Endothelial cell (in vitro differentiated cells): ENCODE data around the gene JMY. TPM values are rescaled to one million over a fixed set of nuclear protein-coding genes. Genes with fewer than 3 reads are reported as not detected.

Experiments used
- DNase-seq: peaks from one replicate; pipeline ENCODE4 v3.0.0; 2021; ENCODE audit warnings: low spot score
- H3K27ac Mint-ChIP-seq: one replicate; pipeline ENCODE4 v1.8.0; 2021; ENCODE audit warnings: mixed read lengths, inconsistent platforms; ENCODE audit not compliant: unreplicated experiment
- H3K27me3 Mint-ChIP-seq: one replicate; pipeline ENCODE4 v1.8.0; 2021; ENCODE audit warnings: mild to moderate bottlenecking, moderate library complexity, mixed read lengths, inconsistent platforms; ENCODE audit not compliant: unreplicated experiment
- H3K36me3 Mint-ChIP-seq: one replicate; pipeline ENCODE4 v1.8.0; 2021; ENCODE audit warnings: mild to moderate bottlenecking, low read depth, mixed read lengths, inconsistent platforms; ENCODE audit not compliant: unreplicated experiment
- H3K4me1 Mint-ChIP-seq: one replicate; pipeline ENCODE4 v1.8.0; 2021; ENCODE audit warnings: mild to moderate bottlenecking, mixed read lengths, inconsistent platforms; ENCODE audit not compliant: unreplicated experiment
- H3K4me3 Mint-ChIP-seq: one replicate; pipeline ENCODE4 v1.8.0; 2021; ENCODE audit warnings: mild to moderate bottlenecking, mixed read lengths, inconsistent platforms; ENCODE audit not compliant: unreplicated experiment
- H3K9me3 Mint-ChIP-seq: one replicate; pipeline ENCODE4 v1.8.0; 2021; ENCODE audit warnings: mixed read lengths, inconsistent platforms; ENCODE audit not compliant: unreplicated experiment
- total RNA-seq: library from RNA; stranded (reverse); fragmentation: NEBNext Ultra II Directional; extraction: Animal tissue kit (Norgen Biotek cat#: 25700); gene quantifications from one replicate; pipeline ENCODE4 v1.2.1, GENCODE V29; 2021; ENCODE audit not compliant: unreplicated experiment
- TF ChIP-seq, protein P1 (sequence below): fragments of 200-600 bp; sonication (generic); IDR thresholded peaks from one replicate; pipeline ENCODE4 v1.5.0; 2021; ENCODE audit warnings: antibody characterized with exemption; ENCODE audit not compliant: unreplicated experiment

The JMY gene
- total RNA-seq, 1 donor from 2014 or later, result 7.7 TPM

DNA sequence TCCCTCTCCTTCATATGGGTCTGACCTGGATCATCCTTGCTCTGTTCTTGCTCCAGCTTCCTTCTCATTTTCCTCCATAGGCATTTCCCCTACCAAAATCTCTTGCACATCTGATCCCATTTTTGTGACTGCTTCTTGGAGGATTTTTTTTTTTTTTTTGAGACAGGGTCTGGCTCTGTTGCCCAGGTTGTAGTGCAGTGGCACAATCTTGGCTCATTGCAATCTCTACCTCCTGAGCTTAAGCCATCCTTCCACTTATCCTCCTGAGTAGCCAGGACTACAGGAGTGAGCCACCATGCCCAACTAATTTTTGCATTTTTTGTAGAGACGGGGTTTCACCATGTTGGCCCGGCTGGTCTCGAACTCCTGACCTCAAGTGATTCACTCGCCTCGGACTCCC, 10.5 kb upstream of the JMY start:
- no peaks in the 10 kb centered on the region for H3K9me3 Mint-ChIP-seq
- no peak for DNase-seq
- H3K27me3 Mint-ChIP-seq, result peaks cover 2% of the 10 kb centered on the region
- no peak overlapping the region for H3K4me3 Mint-ChIP-seq
- no peaks in the 10 kb centered on the region for H3K36me3 Mint-ChIP-seq
- H3K4me1 Mint-ChIP-seq, result no peaks in the 10 kb centered on the region
- H3K27ac Mint-ChIP-seq, result no peak overlapping the region
- TF ChIP-seq, protein P1, sequence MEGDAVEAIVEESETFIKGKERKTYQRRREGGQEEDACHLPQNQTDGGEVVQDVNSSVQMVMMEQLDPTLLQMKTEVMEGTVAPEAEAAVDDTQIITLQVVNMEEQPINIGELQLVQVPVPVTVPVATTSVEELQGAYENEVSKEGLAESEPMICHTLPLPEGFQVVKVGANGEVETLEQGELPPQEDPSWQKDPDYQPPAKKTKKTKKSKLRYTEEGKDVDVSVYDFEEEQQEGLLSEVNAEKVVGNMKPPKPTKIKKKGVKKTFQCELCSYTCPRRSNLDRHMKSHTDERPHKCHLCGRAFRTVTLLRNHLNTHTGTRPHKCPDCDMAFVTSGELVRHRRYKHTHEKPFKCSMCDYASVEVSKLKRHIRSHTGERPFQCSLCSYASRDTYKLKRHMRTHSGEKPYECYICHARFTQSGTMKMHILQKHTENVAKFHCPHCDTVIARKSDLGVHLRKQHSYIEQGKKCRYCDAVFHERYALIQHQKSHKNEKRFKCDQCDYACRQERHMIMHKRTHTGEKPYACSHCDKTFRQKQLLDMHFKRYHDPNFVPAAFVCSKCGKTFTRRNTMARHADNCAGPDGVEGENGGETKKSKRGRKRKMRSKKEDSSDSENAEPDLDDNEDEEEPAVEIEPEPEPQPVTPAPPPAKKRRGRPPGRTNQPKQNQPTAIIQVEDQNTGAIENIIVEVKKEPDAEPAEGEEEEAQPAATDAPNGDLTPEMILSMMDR, result no peak

- DNase-seq, result no peak
- no peaks in the 10 kb centered on the region for H3K36me3 Mint-ChIP-seq
- H3K9me3 Mint-ChIP-seq, result no peaks in the 10 kb centered on the region
- TF ChIP-seq, protein P1, result no peak
- H3K4me1 Mint-ChIP-seq, result no peaks in the 10 kb centered on the region
- no peak overlapping the region for H3K4me3 Mint-ChIP-seq
- H3K27ac Mint-ChIP-seq, result no peak overlapping the region
- peaks cover 2% of the 10 kb centered on the region for H3K27me3 Mint-ChIP-seq
Observed at GRCh38 chr5:79227484-79228025, 8.4 kb upstream of the JMY start.

- no peaks in the 10 kb centered on the region for H3K36me3 Mint-ChIP-seq
- no peaks in the 10 kb centered on the region for H3K9me3 Mint-ChIP-seq
- H3K27me3 Mint-ChIP-seq, result peaks cover 2% of the 10 kb centered on the region
- no peak for DNase-seq
- no peaks in the 10 kb centered on the region for H3K4me1 Mint-ChIP-seq
- no peak overlapping the region for H3K4me3 Mint-ChIP-seq
- H3K27ac Mint-ChIP-seq, result no peak overlapping the region
- TF ChIP-seq, protein P1, result no peak
Observed at GRCh38 chr5:79229357-79230174, 6.4 kb upstream of the JMY start.

GRCh38 chr5:79235261-79235633, 684 bp upstream of the JMY start:
- peaks cover 8% of the 10 kb centered on the region for H3K27me3 Mint-ChIP-seq
- TF ChIP-seq, protein P1, result no peak
- peaks cover 4% of the 10 kb centered on the region for H3K36me3 Mint-ChIP-seq
- H3K27ac Mint-ChIP-seq, result peak overlapping the region; percentile 86
- no peaks in the 10 kb centered on the region for H3K9me3 Mint-ChIP-seq
- H3K4me3 Mint-ChIP-seq, result peak overlapping the region; percentile 97
- H3K4me1 Mint-ChIP-seq, result peaks cover 13% of the 10 kb centered on the region
- DNase-seq, result no peak

- TF ChIP-seq, protein P1, result no peak
- Mint-ChIP-seq H3K27ac (no peak overlapping the region), H3K36me3 (peaks cover 4% of the 10 kb centered on the region), H3K27me3 (peaks cover 8% of the 10 kb centered on the region), H3K9me3 (no peaks in the 10 kb centered on the region), H3K4me1 (peaks cover 13% of the 10 kb centered on the region), H3K4me3 (peak overlapping the region; percentile 90)
- DNase-seq, result peak; percentile 52
Observed at GRCh38 chr5:79236362-79236969, 535 bp downstream of the JMY start.
